Activated naive CD4-positive, alpha-beta T cell treated with anti-CD3 and anti-CD28 coated beads for 36 hours (primary cell): ENCODE results near the gene KDM4C. TPM values are rescaled to one million over a fixed set of nuclear protein-coding genes. Genes with fewer than 3 reads are reported as not detected.

Source experiments
- CTCF ChIA-PET: fragments of 350-600 bp; sonication (Branson Sonifier 250); formaldehyde crosslinking; loops from one replicate; lab custom pipeline; 2021; ENCODE audit warnings: antibody characterized with exemption; lab: Charles Lee
- DNase-seq: peaks from one replicate; pipeline ENCODE4 v3.0.0-alpha.2; 2020
- H3K27ac Mint-ChIP-seq: one replicate; pipeline ENCODE4 v1.8.0; 2021; ENCODE audit warnings: mild to moderate bottlenecking, mixed read lengths
- H3K27me3 Mint-ChIP-seq: one replicate; pipeline ENCODE4 v1.8.0; 2021; ENCODE audit warnings: low read depth, mixed read lengths
- H3K36me3 Mint-ChIP-seq: one replicate; pipeline ENCODE4 v1.8.0; 2021; ENCODE audit warnings: low read depth, mixed read lengths
- H3K4me1 Mint-ChIP-seq: one replicate; pipeline ENCODE4 v1.8.0; 2021; ENCODE audit warnings: low read depth, mixed read lengths
- H3K4me3 Mint-ChIP-seq: one replicate; pipeline ENCODE4 v1.8.0; 2021; ENCODE audit warnings: mild to moderate bottlenecking, moderate library complexity, mixed read lengths
- H3K9me3 Mint-ChIP-seq: one replicate; pipeline ENCODE4 v1.8.0; 2021; ENCODE audit warnings: mixed read lengths
- intact Hi-C: fragments of 100-400 bp; cut with micrococcal nuclease; formaldehyde crosslinking; loops from one replicate; pipeline ENCODE4 v1.15.1; 2023
- total RNA-seq, 2 experiments: library from RNA; stranded (reverse); gene quantifications; one replicate each; pipeline ENCODE4 v1.2.3, GENCODE V29; 2021

Gene KDM4C
- total RNA-seq, 2 experiments from 2014 or later = 27.4 to 28.9 TPM

DNA sequence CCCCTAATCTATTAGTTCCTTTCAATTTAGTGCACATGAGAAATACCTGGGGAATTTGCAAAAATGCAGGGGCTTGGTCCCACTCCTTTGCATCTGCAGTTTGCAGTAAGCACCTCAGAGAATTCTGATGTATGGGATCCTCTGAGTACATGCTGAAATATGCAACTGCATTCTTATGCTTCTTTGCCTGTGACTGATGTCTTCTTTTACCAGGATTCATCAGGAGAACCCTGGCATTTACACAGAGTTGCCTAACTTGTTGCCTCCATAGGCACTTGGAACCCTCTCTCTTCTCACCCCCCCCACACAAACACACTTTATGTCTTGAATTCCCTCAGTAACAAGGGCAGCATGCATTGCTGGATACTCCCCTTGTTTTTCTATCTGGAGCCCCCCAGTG lies 173.1 kb downstream of the KDM4C start:
- Mint-ChIP-seq H3K27me3 (no peaks in the 10 kb centered on the region), H3K4me3 (no peak overlapping the region), H3K36me3 (peaks cover 10% of the 10 kb centered on the region), H3K27ac (no peak overlapping the region), H3K4me1 (peaks cover 28% of the 10 kb centered on the region), H3K9me3 (no peaks in the 10 kb centered on the region)
- CTCF ChIA-PET = no interaction called here
- DNase-seq = no peak
- intact Hi-C loops = no loop called here

DNA sequence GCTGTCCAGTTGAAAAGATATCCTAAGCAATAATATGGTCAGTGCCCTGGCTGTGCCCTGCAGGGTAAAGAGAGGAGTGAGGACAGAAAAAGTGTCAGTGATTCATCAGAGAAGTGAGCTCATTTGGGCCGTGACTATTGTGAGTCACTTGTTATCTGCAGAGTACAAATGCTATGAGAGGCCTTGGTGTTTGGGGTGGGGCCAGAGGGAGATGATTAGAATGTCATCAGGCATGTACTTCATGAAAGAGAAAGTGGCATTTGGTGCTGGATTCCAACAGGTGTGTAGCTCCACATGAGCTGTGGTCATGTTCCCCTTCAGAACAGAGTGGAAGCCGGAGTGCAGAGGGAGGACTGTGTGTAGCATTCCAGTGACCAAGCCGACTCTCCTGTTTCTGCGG lies 174.1 kb downstream of the KDM4C start:
- peak; percentile 70 for DNase-seq
- no peaks in the 10 kb centered on the region for H3K9me3 Mint-ChIP-seq
- peak overlapping the region; percentile 41 for H3K27ac Mint-ChIP-seq
- no peak overlapping the region for H3K4me3 Mint-ChIP-seq
- no peaks in the 10 kb centered on the region for H3K27me3 Mint-ChIP-seq
- CTCF ChIA-PET = interaction anchor here (0.8 kb wide), 1 partner anchor 71 kb away, joined by 3 read pairs; no protein-coding TSS in a partner anchor
- intact Hi-C loops = no loop called here
- peaks cover 10% of the 10 kb centered on the region for H3K36me3 Mint-ChIP-seq
- H3K4me1 Mint-ChIP-seq = peaks cover 23% of the 10 kb centered on the region

DNA sequence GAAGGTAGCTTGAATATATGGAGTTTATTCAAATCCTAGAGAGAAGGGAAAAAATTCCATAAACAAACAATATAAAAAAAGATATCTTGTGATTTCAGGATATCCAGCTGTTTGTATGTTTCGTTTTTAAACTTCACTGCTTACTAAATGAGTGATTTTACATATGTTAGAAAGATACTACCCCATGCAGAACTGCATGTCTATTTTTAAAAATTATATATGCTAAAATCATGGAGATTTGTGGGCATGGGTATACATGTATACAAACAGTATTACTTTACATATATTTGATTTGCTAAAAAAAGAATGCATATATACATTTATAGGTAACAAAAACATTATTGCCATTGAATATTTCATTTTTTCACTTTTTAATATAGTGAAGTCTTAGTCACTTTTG lies 178.3 kb downstream of the KDM4C start:
- H3K4me3 Mint-ChIP-seq = no peak overlapping the region
- intact Hi-C loops = no loop called here
- no peak overlapping the region for H3K27ac Mint-ChIP-seq
- no peaks in the 10 kb centered on the region for H3K27me3 Mint-ChIP-seq
- H3K9me3 Mint-ChIP-seq = no peaks in the 10 kb centered on the region
- H3K4me1 Mint-ChIP-seq = peaks cover 11% of the 10 kb centered on the region
- H3K36me3 Mint-ChIP-seq = peaks cover 7% of the 10 kb centered on the region
- DNase-seq = no peak
- CTCF ChIA-PET = interaction anchor here (0.5 kb wide), 1 partner anchor 80 kb away, joined by 3 read pairs; no protein-coding TSS in a partner anchor

DNA sequence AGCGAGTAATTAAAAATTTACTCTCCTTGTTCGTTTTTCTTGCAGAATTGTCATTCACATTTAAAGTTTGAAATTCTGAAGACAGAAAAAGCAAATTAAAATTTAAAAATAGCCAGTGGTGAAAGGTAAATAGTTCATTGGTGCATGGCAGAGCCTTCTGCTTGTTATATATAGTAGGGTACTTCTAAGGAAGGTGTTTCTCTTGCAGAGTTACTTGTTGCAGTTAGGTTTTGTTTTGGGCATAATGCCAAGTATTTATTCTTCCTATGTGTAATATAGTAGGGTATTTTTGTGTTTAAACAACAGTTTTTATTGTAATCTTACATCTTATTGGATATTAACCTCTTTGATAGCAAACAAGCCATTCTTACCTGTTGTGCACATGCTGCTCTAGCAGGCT lies 179.4 kb downstream of the KDM4C start:
- peaks cover 10% of the 10 kb centered on the region for H3K36me3 Mint-ChIP-seq
- intact Hi-C loops = no loop called here
- CTCF ChIA-PET = no interaction called here

DNA sequence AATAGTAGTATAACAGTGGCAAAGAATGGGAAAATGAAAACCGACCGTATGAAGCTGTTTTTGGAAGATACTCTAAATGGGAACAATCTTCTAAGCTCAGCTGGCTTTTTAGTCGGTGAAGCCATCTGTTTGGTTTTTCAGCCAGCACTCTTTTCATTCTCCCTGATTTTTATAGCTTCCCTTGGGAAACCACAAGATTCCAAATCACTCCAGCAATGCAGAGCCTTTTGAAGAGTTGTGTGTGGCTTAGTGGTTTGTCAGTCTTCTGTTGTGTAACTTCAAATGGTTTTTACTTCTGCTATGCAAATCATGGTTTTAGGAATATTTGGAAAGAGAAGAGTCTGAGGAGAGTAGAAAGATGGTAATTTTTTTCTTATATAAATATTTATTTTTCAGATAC lies 180.7 kb downstream of the KDM4C start:
- H3K4me1 Mint-ChIP-seq = peaks cover 13% of the 10 kb centered on the region
- no peak overlapping the region for H3K4me3 Mint-ChIP-seq
- no peak for DNase-seq
- CTCF ChIA-PET = no interaction called here
- intact Hi-C loops = no loop called here
- no peaks in the 10 kb centered on the region for H3K9me3 Mint-ChIP-seq
- no peak overlapping the region for H3K27ac Mint-ChIP-seq
- H3K36me3 Mint-ChIP-seq = peaks cover 12% of the 10 kb centered on the region
- no peaks in the 10 kb centered on the region for H3K27me3 Mint-ChIP-seq

More for the DNA sequence above, 179.4 kb downstream of the KDM4C start:
- DNase-seq = no peak
- no peak overlapping the region for H3K27ac Mint-ChIP-seq
- no peaks in the 10 kb centered on the region for H3K27me3 Mint-ChIP-seq
- H3K9me3 Mint-ChIP-seq = no peaks in the 10 kb centered on the region
- peaks cover 10% of the 10 kb centered on the region for H3K4me1 Mint-ChIP-seq
- H3K4me3 Mint-ChIP-seq = no peak overlapping the region

DNA sequence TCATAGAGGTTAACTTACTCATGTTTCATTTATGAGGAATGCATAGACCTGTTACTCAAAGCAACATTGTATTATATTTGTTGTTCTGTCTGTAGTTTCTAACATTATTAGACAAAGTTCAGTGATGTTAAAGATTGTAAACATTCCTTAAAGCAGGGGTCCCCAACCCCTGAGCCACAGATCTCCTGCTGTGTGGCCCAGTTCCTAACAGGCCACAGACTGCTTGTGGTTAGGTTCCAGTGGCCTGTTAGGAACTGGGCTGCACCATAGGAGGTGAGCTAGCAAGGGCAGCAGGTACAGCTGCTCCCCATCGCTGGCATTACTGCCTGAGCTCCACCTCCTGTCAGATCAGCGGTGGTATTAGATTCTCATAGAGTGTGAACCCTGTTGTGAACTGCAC lies 181.1 kb downstream of the KDM4C start:
- intact Hi-C loops = no loop called here
- Mint-ChIP-seq H3K36me3 (peaks cover 11% of the 10 kb centered on the region), H3K27me3 (no peaks in the 10 kb centered on the region), H3K4me1 (peaks cover 16% of the 10 kb centered on the region), H3K4me3 (no peak overlapping the region), H3K9me3 (no peaks in the 10 kb centered on the region), H3K27ac (no peak overlapping the region)
- CTCF ChIA-PET = no interaction called here
- DNase-seq = no peak

DNA sequence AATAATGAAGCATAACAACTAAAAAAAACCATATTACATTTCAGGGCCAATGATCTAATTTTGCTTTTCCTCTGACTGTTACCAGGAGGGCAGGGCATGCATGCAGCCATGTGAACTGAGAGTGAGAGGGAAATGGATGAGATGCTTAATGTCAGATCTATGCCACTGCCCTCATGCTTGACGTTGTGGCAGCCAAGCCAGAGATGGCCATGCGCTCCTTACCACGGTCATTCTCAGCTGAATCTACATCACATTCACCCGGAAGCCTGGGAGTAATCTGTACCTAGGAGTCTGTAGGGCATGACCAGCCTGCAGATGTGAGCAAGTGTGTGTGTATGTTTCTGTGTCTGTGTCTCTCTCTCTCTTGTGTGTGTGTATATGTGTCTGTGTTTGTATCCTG lies 183.7 kb downstream of the KDM4C start:
- CTCF ChIA-PET = no interaction called here
- no peaks in the 10 kb centered on the region for H3K27me3 Mint-ChIP-seq
- peaks cover 27% of the 10 kb centered on the region for H3K4me1 Mint-ChIP-seq
- no peak overlapping the region for H3K27ac Mint-ChIP-seq
- no peak for DNase-seq
- intact Hi-C loops = no loop called here
- no peak overlapping the region for H3K4me3 Mint-ChIP-seq
- peaks cover 18% of the 10 kb centered on the region for H3K36me3 Mint-ChIP-seq
- H3K9me3 Mint-ChIP-seq = no peaks in the 10 kb centered on the region

DNA sequence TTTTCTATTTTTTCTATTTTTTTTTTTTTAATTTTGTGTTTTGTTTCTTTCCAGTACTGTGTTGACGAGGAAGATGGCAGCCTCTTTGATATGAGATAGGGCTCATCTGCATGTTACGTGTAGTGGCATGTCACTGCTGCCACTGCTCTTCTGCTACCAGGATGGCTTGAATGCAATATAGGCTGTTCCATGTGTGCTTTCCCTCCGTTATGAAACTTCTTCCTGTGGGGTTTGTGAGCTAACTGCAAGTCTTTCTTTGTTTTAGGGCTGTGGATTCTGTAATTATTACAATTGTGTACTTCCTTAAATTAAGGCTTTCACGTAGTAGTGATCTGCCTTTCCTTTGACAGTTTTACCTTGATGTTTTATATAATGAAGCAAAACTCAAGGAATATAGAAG lies 184.6 kb downstream of the KDM4C start:
- Mint-ChIP-seq H3K4me3 (no peak overlapping the region), H3K36me3 (peaks cover 18% of the 10 kb centered on the region), H3K4me1 (peaks cover 27% of the 10 kb centered on the region), H3K9me3 (no peaks in the 10 kb centered on the region), H3K27me3 (no peaks in the 10 kb centered on the region), H3K27ac (no peak overlapping the region)
- no peak for DNase-seq
- intact Hi-C loops = no loop called here
- CTCF ChIA-PET = no interaction called here

DNA sequence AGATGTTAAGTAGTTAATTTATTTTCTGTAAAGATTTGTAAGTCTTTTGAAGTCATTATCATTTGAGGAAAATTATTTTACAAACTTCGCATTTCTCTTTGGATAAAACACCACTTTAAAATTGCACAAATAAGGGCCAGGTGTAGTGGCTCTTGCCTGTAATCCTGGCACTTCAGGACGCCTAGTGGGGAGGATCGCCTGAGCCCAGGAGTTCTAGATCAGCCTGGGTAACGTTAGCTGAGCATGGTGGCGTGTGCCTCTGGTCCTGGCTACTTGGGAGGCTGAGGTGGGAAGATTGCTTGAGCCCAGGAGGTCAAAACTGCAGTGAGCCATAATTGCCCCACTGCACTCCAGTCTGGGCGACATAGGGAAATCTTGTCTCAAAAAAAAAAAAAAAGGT lies 185.5 kb downstream of the KDM4C start:
- H3K27ac Mint-ChIP-seq = no peak overlapping the region
- H3K27me3 Mint-ChIP-seq = no peaks in the 10 kb centered on the region
- intact Hi-C loops = no loop called here
- H3K4me1 Mint-ChIP-seq = peaks cover 27% of the 10 kb centered on the region
- CTCF ChIA-PET = no interaction called here
- H3K9me3 Mint-ChIP-seq = peaks cover under 1% of the 10 kb centered on the region
- H3K36me3 Mint-ChIP-seq = peaks cover 23% of the 10 kb centered on the region
- no peak for DNase-seq
- no peak overlapping the region for H3K4me3 Mint-ChIP-seq

DNA sequence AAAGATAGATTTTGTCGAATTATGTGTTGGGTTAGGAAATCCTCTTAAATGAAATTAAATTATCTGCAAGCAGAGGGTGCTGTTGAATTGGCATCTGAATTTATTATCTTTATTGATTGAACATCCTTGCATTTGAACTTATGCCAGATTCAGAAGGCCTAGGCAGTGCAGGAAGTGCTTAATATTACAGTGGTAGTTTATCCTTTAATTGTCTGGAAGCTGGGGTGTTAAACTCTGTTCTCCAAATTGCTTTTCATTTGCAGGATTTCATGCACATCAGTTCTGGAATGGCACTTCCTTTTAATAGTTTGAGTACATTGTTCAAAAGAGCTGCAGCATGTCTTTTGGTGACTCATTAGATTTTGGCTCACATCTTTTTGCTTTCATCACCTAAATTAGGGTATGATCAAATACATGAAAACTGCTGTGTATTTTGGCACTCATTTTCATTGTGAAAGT lies 186.3 kb downstream of the KDM4C start:
- Mint-ChIP-seq H3K36me3 (peaks cover 24% of the 10 kb centered on the region), H3K4me1 (peaks cover 27% of the 10 kb centered on the region), H3K9me3 (peaks cover 2% of the 10 kb centered on the region), H3K4me3 (no peak overlapping the region), H3K27ac (no peak overlapping the region), H3K27me3 (no peaks in the 10 kb centered on the region)
- no peak for DNase-seq
- intact Hi-C loops = no loop called here
- CTCF ChIA-PET = interaction anchor here (0.6 to 0.9 kb wide), 2 partner anchors 10 to 33 kb away, joined by 3 read pairs; no protein-coding TSS in a partner anchor

DNA sequence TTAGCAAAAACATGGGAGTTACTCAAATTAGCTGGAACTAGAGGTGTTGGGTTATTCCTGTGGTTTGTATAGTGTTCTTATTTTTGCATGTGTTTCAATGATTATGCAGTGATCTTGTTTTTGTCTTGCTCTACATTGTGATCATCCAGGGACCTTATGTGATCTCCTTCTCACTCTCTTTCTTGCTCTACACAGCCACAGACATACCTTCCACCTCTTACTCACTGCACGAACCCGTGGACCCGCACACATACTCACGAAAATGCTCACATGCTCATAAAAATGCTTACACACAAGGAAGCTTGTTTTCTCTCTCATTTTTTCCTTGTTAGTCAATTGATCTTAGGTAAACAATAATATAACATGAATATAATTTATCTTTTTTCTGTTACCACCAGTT lies 187.1 kb downstream of the KDM4C start:
- Mint-ChIP-seq H3K27me3 (no peaks in the 10 kb centered on the region), H3K36me3 (peaks cover 28% of the 10 kb centered on the region), H3K4me1 (peaks cover 27% of the 10 kb centered on the region), H3K4me3 (no peak overlapping the region), H3K27ac (no peak overlapping the region), H3K9me3 (peaks cover 2% of the 10 kb centered on the region)
- CTCF ChIA-PET = interaction anchor here (0.6 to 0.9 kb wide), 3 partner anchors 11 to 33 kb away, joined by 3 read pairs; no protein-coding TSS in a partner anchor
- DNase-seq = no peak
- intact Hi-C loops = no loop called here

DNA sequence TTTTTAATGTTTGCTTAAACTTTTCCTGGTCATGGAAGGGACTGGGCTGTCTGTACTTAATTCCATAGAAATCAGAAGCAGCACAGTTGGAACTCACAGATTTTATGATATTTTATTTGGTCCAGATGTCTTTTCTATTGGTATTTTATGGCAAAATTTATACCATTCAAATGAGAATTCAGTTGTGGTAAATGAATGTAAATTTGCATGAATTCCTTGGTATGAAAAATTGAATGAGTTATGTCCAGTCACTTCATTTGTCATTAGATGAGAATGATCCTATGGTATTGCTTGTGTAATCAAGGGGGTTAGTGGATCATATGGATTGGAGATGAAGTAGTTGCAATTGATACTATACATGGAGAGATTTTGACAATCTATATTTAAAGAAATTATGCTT lies 188.0 kb downstream of the KDM4C start:
- DNase-seq = no peak
- intact Hi-C loops = no loop called here
- CTCF ChIA-PET = no interaction called here
- H3K36me3 Mint-ChIP-seq = peaks cover 31% of the 10 kb centered on the region
- H3K9me3 Mint-ChIP-seq = peaks cover 2% of the 10 kb centered on the region
- H3K4me1 Mint-ChIP-seq = peaks cover 25% of the 10 kb centered on the region
- no peak overlapping the region for H3K27ac Mint-ChIP-seq
- H3K4me3 Mint-ChIP-seq = no peak overlapping the region
- H3K27me3 Mint-ChIP-seq = no peaks in the 10 kb centered on the region

DNA sequence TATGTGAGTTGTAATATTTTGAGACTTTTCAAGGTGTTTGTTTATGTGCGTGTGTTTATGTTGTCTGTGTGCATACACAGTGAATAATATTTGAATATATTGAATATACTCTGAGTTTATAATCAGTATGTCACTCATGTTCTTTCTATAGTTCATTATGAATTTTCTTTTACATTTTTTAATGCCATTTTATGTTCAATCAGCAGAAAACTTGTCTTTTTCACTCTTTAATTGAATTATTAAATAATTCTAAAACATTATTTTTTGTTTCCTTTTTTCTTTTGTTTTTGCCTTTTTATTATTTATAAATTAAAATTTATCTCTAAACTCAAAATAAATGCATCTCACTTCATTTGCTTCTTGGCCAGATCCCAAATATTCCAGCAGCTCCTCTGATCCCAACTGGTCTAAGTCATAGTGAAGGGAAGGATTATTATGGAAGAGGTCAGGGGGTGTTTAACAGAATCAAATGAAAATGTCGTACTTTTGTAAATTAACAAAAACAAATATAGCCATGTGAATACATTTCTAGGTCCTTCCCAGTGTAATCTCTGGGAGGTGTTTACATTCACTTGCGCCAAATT lies 188.9 kb downstream of the KDM4C start:
- Mint-ChIP-seq H3K36me3 (peaks cover 25% of the 10 kb centered on the region), H3K27ac (no peak overlapping the region), H3K4me1 (peaks cover 21% of the 10 kb centered on the region), H3K9me3 (peaks cover 2% of the 10 kb centered on the region), H3K4me3 (no peak overlapping the region), H3K27me3 (no peaks in the 10 kb centered on the region)
- intact Hi-C loops = no loop called here
- CTCF ChIA-PET = no interaction called here
- DNase-seq = no peak
